Keratinocyte (primary cell): Measurements from ENCODE around the gene PARVA. TPM values are rescaled to one million over a fixed set of nuclear protein-coding genes. Genes with fewer than 3 reads are reported as not detected.

Experiments
- DNase-seq: peaks from one replicate; pipeline ENCODE4 v3.0.0-alpha.2; 2011; ENCODE audit warnings: low read depth, missing footprints, low spot score
- FAIRE-seq: peaks from 2 replicates; lab custom pipeline; 2011; peaks lifted over from hg19 to GRCh38; lab: Jason Lieb, UNC
- H2AFZ ChIP-seq: 2 replicates; pipeline ENCODE4 v1.6.0; 2012; ENCODE audit warnings: low read length, control low read depth, inconsistent platforms; ENCODE audit not compliant: control insufficient read depth
- H3K27ac ChIP-seq: 2 replicates; pipeline ENCODE4 v1.5.1; 2011; ENCODE audit warnings: low read length; ENCODE audit not compliant: control insufficient read depth, insufficient read depth
- H3K27me3 ChIP-seq: 3 replicates; pipeline ENCODE4 v1.6.0; 2011; ENCODE audit warnings: low read length; ENCODE audit not compliant: control insufficient read depth, insufficient read depth; ENCODE audit errors: extremely low read depth
- H3K36me3 ChIP-seq, 2 experiments: 2 replicates in 1 of 2; 3 replicates in 1 of 2; pipeline ENCODE4 v1.5.1; 2011; ENCODE audit warnings: low read length in 2 of 2, mild to moderate bottlenecking in 1 of 2; ENCODE audit not compliant: control insufficient read depth in 2 of 2, insufficient read depth in 2 of 2; ENCODE audit errors: extremely low read depth in 1 of 2
- H3K4me1 ChIP-seq: 3 replicates; pipeline ENCODE4 v1.5.1; 2011; ENCODE audit warnings: low read length; ENCODE audit not compliant: control insufficient read depth, insufficient read depth; ENCODE audit errors: extremely low read depth
- H3K4me2 ChIP-seq: 3 replicates; pipeline ENCODE4 v1.6.0; 2011; ENCODE audit warnings: low read depth, low read length; ENCODE audit not compliant: control insufficient read depth, insufficient read depth; ENCODE audit errors: extremely low read depth
- H3K4me3 ChIP-seq, 3 experiments: fragments of 200-600 bp in 1 of 3; sonication (generic) in 1 of 3; 2 replicates in 2 of 3; 3 replicates in 1 of 3; pipeline ENCODE4 v1.5.1; 2011 to 2016; ENCODE audit warnings: low read length in 3 of 3, mild to moderate bottlenecking in 3 of 3, control low read depth in 2 of 3, inconsistent platforms in 1 of 3, low read depth in 1 of 3, mixed read lengths in 1 of 3, mixed run types in 1 of 3, moderate library complexity in 1 of 3; ENCODE audit not compliant: control insufficient read depth in 2 of 3, insufficient read depth in 2 of 3; ENCODE audit errors: extremely low read depth in 1 of 3
- H3K79me2 ChIP-seq: 2 replicates; pipeline ENCODE4 v1.6.0; 2012; ENCODE audit warnings: low read length; ENCODE audit not compliant: control insufficient read depth, insufficient read depth
- H3K9ac ChIP-seq: 3 replicates; pipeline ENCODE4 v1.6.0; 2011; ENCODE audit warnings: low read length; ENCODE audit not compliant: control insufficient read depth, insufficient read depth; ENCODE audit errors: extremely low read depth
- H3K9me1 ChIP-seq: 3 replicates; pipeline ENCODE4 v1.6.0; 2011; ENCODE audit warnings: low read length; ENCODE audit not compliant: control insufficient read depth, insufficient read depth; ENCODE audit errors: extremely low read depth
- H3K9me3 ChIP-seq: 2 replicates; pipeline ENCODE4 v1.5.1; 2012; ENCODE audit warnings: low read depth, low read length; ENCODE audit not compliant: control insufficient read depth
- H4K20me1 ChIP-seq: 3 replicates; pipeline ENCODE4 v1.6.0; 2011; ENCODE audit warnings: low read length; ENCODE audit not compliant: control insufficient read depth, insufficient read depth; ENCODE audit errors: extremely low read depth
- EZH2 ChIP-seq: IDR thresholded peaks from one replicate; pipeline ENCODE4 v1.6.1; 2012; ENCODE audit warnings: inconsistent platforms, mild to moderate bottlenecking, low read length, moderate library complexity
- dilution Hi-C: fragments of 300-500 bp; cut with MboI; formaldehyde crosslinking; loops from one replicate; pipeline ENCODE4 v1.7.0; 2020; ENCODE audit warnings: low sequenced_read_pairs; ENCODE audit not compliant: extremely low pct_ligation_motif_present
- polyA plus RNA-seq, 5 experiments: library from polyadenylated mRNA; depleted of rRNA in 3 of 5; stranded (reverse) in 3 of 5; stranded (forward) in 1 of 5; unstranded in 1 of 5; fragments of >200 nt; gene quantifications; 1 replicate in 1 of 5; 2 replicates in 3 of 5; 3 replicates in 1 of 5; pipeline versions ENCODE4 v1.2.1 to v1.2.3, GENCODE V29; 2011 to 2012; ENCODE audit warnings: missing spikeins in 2 of 5, low read depth in 1 of 5, low replicate concordance in 1 of 5
- TF ChIP-seq, protein P1 (sequence below), 3 experiments: IDR thresholded peaks in 1 of 3; conservative IDR thresholded peaks in 1 of 3; optimal IDR thresholded peaks in 1 of 3; 2 replicates in 2 of 3; 3 replicates in 1 of 3; pipeline versions ENCODE3 to v1.5.1; 2011; ENCODE audit warnings: low read length in 3 of 3, mild to moderate bottlenecking in 3 of 3, moderate library complexity in 2 of 3, control low read depth in 1 of 3, inconsistent platforms in 1 of 3; ENCODE audit not compliant: insufficient read depth in 2 of 3; ENCODE audit errors: extremely low read depth in 1 of 3

PARVA gene
- polyA plus RNA-seq, 1 donor (not counting 4 experiments of a cell fraction or from before 2014, with no cell fraction given), result 28.9 TPM

DNA sequence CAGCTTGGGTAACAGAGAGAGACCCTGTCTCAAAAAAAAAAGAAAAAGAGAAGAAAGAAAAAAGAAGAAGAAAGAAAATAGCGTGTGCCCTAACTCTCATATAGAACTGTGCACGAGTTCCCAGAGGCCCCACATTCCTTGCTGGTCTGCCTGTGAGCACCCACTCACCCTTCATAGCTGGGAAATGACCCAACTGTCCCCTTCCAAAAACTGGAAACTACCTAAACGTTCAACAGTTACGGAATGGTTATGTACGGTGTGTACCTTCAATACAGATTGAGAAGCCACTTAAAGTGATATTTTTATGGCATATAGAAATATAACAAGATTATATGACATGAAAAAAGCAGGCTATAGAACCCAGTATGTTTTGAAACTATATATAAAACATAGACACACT is 82.0 kb downstream of the PARVA start:
- Histone ChIP-seq H3K27ac (no peak overlapping the region), H4K20me1 (no peaks in the 10 kb centered on the region), H3K9me3 (no peaks in the 10 kb centered on the region), H3K27me3 (no peaks in the 10 kb centered on the region), H3K9me1 (no peaks in the 10 kb centered on the region), H3K79me2 (peaks cover 3% of the 10 kb centered on the region), H3K4me2 (no peak overlapping the region), H2AFZ (no peak overlapping the region), H3K9ac (no peak overlapping the region), H3K4me1 (peaks cover 12% of the 10 kb centered on the region), H3K36me3 (no peaks in the 10 kb centered on the region), H3K4me3 (no peak overlapping the region)
- DNase-seq (no peak), FAIRE-seq (no peak)
- dilution Hi-C loops, result no loop called here
- TF ChIP-seq, protein P1, sequence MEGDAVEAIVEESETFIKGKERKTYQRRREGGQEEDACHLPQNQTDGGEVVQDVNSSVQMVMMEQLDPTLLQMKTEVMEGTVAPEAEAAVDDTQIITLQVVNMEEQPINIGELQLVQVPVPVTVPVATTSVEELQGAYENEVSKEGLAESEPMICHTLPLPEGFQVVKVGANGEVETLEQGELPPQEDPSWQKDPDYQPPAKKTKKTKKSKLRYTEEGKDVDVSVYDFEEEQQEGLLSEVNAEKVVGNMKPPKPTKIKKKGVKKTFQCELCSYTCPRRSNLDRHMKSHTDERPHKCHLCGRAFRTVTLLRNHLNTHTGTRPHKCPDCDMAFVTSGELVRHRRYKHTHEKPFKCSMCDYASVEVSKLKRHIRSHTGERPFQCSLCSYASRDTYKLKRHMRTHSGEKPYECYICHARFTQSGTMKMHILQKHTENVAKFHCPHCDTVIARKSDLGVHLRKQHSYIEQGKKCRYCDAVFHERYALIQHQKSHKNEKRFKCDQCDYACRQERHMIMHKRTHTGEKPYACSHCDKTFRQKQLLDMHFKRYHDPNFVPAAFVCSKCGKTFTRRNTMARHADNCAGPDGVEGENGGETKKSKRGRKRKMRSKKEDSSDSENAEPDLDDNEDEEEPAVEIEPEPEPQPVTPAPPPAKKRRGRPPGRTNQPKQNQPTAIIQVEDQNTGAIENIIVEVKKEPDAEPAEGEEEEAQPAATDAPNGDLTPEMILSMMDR (optimal IDR thresholded peaks at IDR 0.05 in 1 of 3, IDR thresholded peaks at IDR 0.05 in 1 of 3, conservative IDR thresholded peaks at IDR 0.05 in 1 of 3; ENCODE audit: extremely low read depth in 1 of 3, insufficient read depth in 2 of 3, low read length in 3 of 3), result no peak
- TF ChIP-seq EZH2, result no peak

- dilution Hi-C loops, result no loop called here
- Histone ChIP-seq H3K27ac (no peak overlapping the region), H3K9ac (no peak overlapping the region), H3K79me2 (peaks cover 3% of the 10 kb centered on the region), H3K36me3 (no peaks in the 10 kb centered on the region), H3K9me3 (no peaks in the 10 kb centered on the region), H3K4me2 (no peak overlapping the region), H3K27me3 (no peaks in the 10 kb centered on the region), H4K20me1 (no peaks in the 10 kb centered on the region), H3K4me1 (peaks cover 6% of the 10 kb centered on the region), H3K4me3 (no peak overlapping the region), H2AFZ (no peak overlapping the region), H3K9me1 (no peaks in the 10 kb centered on the region)
- FAIRE-seq, result no peak
- no peak for DNase-seq
- TF ChIP-seq, protein P1 (optimal IDR thresholded peaks at IDR 0.05 in 1 of 3, IDR thresholded peaks at IDR 0.05 in 1 of 3, conservative IDR thresholded peaks at IDR 0.05 in 1 of 3; ENCODE audit: extremely low read depth in 1 of 3, insufficient read depth in 2 of 3, low read length in 3 of 3), result no peak
- no peak for TF ChIP-seq EZH2
These were observed 82.6 kb downstream of the PARVA start for GRCh38 chr11:12459865-12460444.
